Measurements from ENCODE around the gene MYH13.

GRCh38 chr17:10420811-10421210, 48.0 kb upstream of the MYH13 start:
- TF ChIP-seq CTCF (IDR thresholded peaks at IDR 0.05) (no peak), POLR2AphosphoS5 (IDR thresholded peaks at IDR 0.05) (no peak), POLR2A (IDR thresholded peaks at IDR 0.05) (no peak)
